Fibroblast of lung (primary cell): ENCODE data around the gene KSR2.

Experiments
- EZH2 ChIP-seq: IDR thresholded peaks from 2 replicates; pipeline ENCODE4 v1.5.1; 2012; ENCODE audit warnings: low read length, control low read depth, mild to moderate bottlenecking; ENCODE audit errors: missing control alignments
- TF ChIP-seq, protein P1 (sequence below), 2 donors: IDR thresholded peaks in 1 of 2; conservative IDR thresholded peaks in 1 of 2; 1 replicate in 1 of 2; 2 replicates in 1 of 2; pipeline ENCODE4 v1.5.1; 2011 to 2012; ENCODE audit warnings: low read length in 2 of 2, control low read depth in 1 of 2, inconsistent platforms in 1 of 2, low read depth in 1 of 2, mild to moderate bottlenecking in 1 of 2

DNA sequence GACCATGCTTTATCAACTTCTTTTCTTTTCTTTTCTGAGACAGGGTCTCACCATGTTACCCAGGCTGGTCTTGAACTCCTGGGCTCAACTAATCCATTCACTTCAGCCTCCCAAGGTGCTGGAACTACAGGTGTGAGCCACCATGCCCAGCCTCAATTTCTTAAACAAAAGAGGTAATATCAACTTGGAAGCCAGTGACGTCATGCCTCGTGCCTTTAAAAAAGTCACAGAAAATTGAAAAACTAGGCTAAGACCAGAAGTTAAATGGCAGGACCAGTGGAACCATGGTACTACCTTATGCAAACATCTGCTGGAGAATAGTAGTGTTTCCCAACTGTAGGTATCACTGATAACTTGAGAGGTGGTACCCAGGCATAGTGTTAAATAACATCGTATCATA is 103.3 kb downstream of the KSR2 start:
- TF ChIP-seq, protein P1, sequence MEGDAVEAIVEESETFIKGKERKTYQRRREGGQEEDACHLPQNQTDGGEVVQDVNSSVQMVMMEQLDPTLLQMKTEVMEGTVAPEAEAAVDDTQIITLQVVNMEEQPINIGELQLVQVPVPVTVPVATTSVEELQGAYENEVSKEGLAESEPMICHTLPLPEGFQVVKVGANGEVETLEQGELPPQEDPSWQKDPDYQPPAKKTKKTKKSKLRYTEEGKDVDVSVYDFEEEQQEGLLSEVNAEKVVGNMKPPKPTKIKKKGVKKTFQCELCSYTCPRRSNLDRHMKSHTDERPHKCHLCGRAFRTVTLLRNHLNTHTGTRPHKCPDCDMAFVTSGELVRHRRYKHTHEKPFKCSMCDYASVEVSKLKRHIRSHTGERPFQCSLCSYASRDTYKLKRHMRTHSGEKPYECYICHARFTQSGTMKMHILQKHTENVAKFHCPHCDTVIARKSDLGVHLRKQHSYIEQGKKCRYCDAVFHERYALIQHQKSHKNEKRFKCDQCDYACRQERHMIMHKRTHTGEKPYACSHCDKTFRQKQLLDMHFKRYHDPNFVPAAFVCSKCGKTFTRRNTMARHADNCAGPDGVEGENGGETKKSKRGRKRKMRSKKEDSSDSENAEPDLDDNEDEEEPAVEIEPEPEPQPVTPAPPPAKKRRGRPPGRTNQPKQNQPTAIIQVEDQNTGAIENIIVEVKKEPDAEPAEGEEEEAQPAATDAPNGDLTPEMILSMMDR (conservative IDR thresholded peaks at IDR 0.05 in 1 of 2, IDR thresholded peaks at IDR 0.05 in 1 of 2; ENCODE audit: low read depth in 1 of 2, low read length in 2 of 2): no peak
- no peak for TF ChIP-seq EZH2
